ENCODE data around the gene CAPRIN2.
A peak's percentile ranks its signal among the peaks of the same experiment; 100 is the strongest.

Gene CAPRIN2

DNA sequence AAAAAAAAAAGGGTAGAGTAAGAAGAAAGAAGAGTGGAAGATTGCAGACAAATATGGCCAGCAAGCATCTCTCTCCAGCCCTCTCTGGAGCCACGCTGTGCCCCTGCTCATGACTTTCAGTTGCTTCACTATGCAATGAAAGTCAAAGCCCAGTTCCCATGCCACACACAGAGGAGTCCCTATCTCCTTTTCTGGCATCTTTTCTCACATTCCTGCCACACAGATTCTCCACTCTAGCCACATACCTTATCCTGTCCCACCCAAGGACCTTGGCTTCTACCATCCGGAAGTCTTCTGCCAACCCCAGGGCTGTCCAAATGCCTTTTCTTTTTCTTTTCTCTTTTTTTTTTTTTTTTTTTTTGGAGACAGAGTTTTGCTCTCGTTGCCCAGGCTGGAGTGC is 39.3 kb upstream of the CAPRIN2 start:
- in situ Hi-C loops (cut with HindIII; ENCODE audit: low sequenced_read_pairs): no loop called here
- TF ChIP-seq, protein P1, sequence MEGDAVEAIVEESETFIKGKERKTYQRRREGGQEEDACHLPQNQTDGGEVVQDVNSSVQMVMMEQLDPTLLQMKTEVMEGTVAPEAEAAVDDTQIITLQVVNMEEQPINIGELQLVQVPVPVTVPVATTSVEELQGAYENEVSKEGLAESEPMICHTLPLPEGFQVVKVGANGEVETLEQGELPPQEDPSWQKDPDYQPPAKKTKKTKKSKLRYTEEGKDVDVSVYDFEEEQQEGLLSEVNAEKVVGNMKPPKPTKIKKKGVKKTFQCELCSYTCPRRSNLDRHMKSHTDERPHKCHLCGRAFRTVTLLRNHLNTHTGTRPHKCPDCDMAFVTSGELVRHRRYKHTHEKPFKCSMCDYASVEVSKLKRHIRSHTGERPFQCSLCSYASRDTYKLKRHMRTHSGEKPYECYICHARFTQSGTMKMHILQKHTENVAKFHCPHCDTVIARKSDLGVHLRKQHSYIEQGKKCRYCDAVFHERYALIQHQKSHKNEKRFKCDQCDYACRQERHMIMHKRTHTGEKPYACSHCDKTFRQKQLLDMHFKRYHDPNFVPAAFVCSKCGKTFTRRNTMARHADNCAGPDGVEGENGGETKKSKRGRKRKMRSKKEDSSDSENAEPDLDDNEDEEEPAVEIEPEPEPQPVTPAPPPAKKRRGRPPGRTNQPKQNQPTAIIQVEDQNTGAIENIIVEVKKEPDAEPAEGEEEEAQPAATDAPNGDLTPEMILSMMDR (IDR thresholded peaks at IDR 0.05; ENCODE audit: low read depth, low read length): no peak
- no peak overlapping the region for H3K4me3 ChIP-seq (ENCODE audit: low read depth, low read length)
- no peak for DNase-seq (ENCODE audit: low read depth, low spot score)

DNA sequence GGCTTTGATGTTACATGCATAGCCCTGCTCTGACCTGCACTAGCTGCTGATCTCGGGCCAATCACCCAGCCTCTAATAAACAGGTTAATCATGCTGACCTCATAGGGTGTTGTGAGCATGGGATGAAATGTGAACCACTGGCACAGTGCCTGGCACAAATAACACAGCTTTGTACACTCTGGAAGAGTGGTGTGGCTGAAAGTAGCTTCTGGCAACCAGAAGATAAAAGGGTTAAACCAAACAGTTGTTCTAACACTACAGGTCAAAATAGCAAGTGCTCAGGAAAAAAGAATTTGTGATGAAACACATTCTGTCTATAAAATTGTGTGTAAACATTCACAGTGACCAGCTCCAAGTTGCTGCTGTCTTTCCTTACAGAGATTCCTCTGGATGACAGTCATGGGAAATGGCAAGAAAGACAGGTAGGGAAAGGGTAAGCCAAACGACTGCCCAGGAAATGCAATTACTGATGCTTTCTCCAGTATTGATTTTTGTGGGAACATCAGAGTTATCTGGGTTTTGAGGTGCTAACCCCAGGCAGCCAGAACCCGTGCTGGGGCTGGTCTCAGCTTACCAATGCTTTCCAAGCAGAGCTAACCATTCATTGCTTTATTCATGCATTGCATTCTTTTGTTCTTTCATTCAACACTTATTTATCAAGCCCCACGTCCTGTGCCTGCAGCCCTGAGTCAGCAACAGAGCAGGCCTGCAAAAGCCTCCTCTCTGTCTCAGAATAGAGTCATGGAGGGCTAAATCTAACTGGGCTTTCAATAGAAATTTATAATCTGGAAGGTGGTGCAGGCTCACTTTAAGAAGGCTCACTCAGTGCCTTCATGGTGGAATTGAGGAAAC is 38.1 kb upstream of the CAPRIN2 start:
- TF ChIP-seq, protein P1 (IDR thresholded peaks at IDR 0.05; ENCODE audit: low read depth, low read length): no peak
- in situ Hi-C loops (cut with HindIII; ENCODE audit: low sequenced_read_pairs): no loop called here
- H3K4me3 ChIP-seq (ENCODE audit: low read depth, low read length): no peak overlapping the region
- peak; percentile 69 for DNase-seq (ENCODE audit: low read depth, low spot score)

DNA sequence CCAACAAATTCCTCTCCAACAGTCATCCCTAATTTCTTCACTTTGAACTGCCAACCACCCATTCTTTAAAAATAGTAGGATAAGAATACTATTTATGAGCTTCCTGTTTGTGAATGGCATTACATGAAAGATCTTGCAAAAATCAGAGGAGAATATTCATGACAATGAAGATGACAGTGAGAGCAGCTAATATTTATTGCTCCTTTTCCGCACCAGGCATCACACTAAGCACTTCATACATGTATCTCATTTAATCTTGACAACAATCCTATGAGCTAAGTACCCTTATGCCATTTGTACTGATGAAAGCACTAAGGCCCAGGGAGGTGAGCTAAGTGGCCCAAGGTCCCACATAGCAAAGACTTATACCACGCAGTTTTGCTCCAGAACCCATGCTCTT is 37.3 kb upstream of the CAPRIN2 start:
- TF ChIP-seq, protein P1 (IDR thresholded peaks at IDR 0.05; ENCODE audit: low read depth, low read length): no peak
- H3K4me3 ChIP-seq (ENCODE audit: low read depth, low read length): no peak overlapping the region
- in situ Hi-C loops (cut with HindIII; ENCODE audit: low sequenced_read_pairs): no loop called here
- no peak for DNase-seq (ENCODE audit: low read depth, low spot score)

DNA sequence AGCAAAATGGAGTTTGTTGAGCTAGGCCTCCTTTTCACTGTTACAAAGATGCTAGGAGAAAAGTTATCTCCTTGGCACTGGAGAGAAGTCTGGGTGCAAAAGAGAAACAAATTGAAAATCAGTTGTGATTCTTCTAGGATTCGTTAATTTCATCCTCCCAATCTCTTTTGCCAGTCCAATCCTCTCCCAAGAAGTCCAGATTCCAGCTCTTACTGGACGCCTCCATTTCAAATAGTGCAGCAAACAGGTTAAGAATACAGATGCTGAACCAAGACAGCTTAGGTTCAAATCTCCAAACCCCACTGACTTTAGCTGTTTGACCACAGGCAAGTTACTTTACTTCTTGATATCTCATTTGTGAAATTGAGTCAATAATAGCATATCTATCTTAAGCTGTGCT is 34.0 kb upstream of the CAPRIN2 start:
- H3K4me3 ChIP-seq (ENCODE audit: low read depth, low read length): no peak overlapping the region
- in situ Hi-C loops (cut with HindIII; ENCODE audit: low sequenced_read_pairs): no loop called here
- TF ChIP-seq, protein P1 (IDR thresholded peaks at IDR 0.05; ENCODE audit: low read depth, low read length): no peak
- no peak for DNase-seq (ENCODE audit: low read depth, low spot score)

DNA sequence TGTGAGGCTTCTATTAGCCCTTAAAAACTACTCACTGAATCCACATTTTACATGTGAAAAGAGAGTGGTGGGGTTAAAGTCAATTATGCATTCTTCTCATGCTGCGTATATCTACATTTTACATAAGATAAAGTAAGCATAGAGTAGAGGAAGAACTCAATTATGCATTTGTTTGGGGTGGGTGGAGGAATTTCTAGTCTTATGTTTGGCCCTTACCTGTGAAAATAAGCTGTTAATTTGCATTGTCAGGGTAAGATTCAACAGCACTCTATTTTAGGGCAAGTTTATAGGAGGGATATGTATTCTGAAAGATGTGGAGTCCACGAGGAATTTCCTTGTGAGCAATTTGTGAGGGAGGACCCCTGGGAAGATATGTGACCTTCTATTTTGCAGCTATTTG is 30.9 kb upstream of the CAPRIN2 start:
- H3K4me3 ChIP-seq (ENCODE audit: low read depth, low read length): no peak overlapping the region
- no peak for DNase-seq (ENCODE audit: low read depth, low spot score)
- in situ Hi-C loops (cut with HindIII; ENCODE audit: low sequenced_read_pairs): no loop called here
- TF ChIP-seq, protein P1 (IDR thresholded peaks at IDR 0.05; ENCODE audit: low read depth, low read length): no peak

DNA sequence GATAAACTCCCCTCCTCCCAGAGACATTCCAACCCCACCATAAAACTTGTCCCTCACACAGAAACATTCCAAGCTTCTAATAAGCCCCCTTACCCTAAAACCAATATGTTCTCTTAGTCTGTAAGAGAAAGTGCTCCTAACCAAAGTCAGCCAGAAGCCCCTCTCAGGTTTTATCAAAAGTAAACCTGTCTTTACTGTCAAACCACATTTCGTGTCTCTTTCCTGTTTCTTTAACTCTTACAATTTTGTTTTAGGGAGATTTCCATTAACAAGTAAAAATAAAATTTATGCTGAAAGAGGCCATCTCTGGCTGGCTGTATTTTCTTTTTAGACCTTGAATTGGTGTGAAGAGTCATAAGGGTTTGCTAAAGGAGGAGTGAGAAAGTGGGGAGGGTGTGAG is 29.8 kb upstream of the CAPRIN2 start:
- H3K4me3 ChIP-seq (ENCODE audit: low read depth, low read length): no peak overlapping the region
- in situ Hi-C loops (cut with HindIII; ENCODE audit: low sequenced_read_pairs): no loop called here
- TF ChIP-seq, protein P1 (IDR thresholded peaks at IDR 0.05; ENCODE audit: low read depth, low read length): no peak
- no peak for DNase-seq (ENCODE audit: low read depth, low spot score)

Data from astrocyte of the spinal cord (primary cell).